Stimulated activated CD4-positive, alpha-beta T cell treated with anti-CD3 and anti-CD28 coated beads, TNF-alpha, amount 100 ng/mL, for 1 hour (primary cell): Measurements from ENCODE around the gene COPE.

ENCODE experiments used
- DNase-seq, 3 donors: peaks; one replicate each; pipeline ENCODE4 v3.0.0-alpha.2; 2020; ENCODE audit warnings: low read depth in 3 of 3, low spot score in 1 of 3

Gene COPE

GRCh38 chr19:18868380-18869022 is 50.7 kb downstream of the COPE start:
- no peak for DNase-seq

- DNase-seq: no peak
Observed at GRCh38 chr19:18867751-18868150, 51.4 kb downstream of the COPE start.

DNA sequence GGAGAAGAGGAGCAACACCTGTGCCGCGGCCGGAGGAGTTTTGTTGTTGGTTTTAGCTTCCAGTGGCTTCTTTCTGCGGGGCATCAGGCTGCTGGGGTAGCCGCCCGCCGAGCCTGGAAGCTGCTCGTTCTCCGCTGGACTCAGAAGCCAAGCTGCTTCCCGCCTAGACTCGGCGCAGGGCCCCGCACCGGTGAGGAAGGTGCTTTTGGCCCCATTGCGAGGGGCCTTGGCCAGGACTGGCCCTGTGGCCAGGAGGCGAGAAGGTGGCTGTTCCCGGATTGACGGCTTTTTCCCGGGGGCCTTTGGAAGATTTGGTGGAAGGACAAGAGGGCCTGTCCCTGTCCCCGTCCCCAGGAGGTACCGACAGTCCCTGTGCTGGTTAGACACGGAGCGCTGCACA is 52.0 kb downstream of the COPE start:
- DNase-seq: no peak

DNA sequence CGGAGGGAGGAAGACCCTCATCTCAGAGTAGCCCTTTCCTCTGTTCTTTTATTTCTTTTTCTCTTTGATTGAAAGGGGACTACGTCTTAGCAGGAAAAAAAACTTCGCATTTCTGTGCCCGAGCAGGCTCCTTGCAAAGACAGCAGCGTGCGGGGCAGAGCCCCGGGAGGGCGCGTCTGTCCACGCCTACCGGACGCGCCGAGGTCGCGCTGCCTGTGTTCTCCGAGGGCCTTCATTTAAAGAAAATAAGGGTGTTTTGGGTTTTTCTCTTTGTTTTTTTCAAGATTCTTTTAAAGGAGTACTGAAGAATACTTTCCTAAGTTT is 52.4 kb downstream of the COPE start:
- no peak for DNase-seq

GRCh38 chr19:18865973-18866799 is 53.0 kb downstream of the COPE start:
- DNase-seq: peak; percentile 6 to 56 (median 33)

- DNase-seq: no peak
Observed at GRCh38 chr19:18865106-18865972, 53.8 kb downstream of the COPE start.

- no peak for DNase-seq
Observed at GRCh38 chr19:18863843-18864362, 55.3 kb downstream of the COPE start.

- DNase-seq: no peak
Observed at GRCh38 chr19:18862976-18863842, 56.0 kb downstream of the COPE start.

DNA sequence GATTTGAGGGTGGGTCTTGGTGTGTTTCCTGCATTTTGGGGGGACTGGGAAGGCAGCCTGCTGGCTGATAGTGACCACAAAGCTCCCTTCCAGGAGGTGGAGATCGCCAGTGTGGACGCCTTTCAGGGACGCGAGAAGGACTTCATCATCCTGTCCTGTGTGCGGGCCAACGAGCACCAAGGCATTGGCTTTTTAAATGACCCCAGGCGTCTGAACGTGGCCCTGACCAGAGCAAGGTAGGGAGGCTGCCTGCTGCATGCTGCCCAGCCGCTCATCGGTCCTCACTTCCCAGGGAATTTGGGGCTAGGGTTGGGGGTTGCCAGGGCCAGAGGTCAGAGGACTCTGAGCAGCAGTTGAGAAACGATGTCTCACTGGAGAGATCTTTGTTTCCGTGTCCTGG is 57.3 kb downstream of the COPE start:
- no peak for DNase-seq

DNA sequence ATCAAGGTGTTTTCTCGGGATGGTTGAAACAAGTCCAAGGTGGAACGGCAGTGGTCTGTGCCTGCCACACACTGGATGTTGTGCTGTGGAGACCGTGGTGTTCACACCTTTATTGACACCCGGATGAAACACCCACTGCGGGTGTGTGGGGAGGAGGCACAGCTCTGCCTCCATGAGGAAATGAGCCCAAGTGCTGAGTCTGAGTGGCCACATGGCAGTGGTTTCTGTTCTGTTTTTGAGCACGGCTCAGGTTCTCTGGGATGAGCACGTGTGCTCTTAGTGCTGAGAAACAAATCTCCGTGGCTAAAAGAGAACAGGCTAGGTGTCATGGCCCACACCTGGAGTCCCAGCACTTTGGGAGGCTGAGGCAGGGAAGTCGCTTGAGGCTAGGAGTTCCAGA is 58.0 kb downstream of the COPE start:
- DNase-seq: no peak

GRCh38 chr19:18860725-18861124 is 58.5 kb downstream of the COPE start:
- DNase-seq: no peak

GRCh38 chr19:18860302-18860700 is 58.9 kb downstream of the COPE start:
- DNase-seq: no peak

- no peak for DNase-seq
Observed at GRCh38 chr19:18859676-18860301, 59.4 kb downstream of the COPE start.

DNA sequence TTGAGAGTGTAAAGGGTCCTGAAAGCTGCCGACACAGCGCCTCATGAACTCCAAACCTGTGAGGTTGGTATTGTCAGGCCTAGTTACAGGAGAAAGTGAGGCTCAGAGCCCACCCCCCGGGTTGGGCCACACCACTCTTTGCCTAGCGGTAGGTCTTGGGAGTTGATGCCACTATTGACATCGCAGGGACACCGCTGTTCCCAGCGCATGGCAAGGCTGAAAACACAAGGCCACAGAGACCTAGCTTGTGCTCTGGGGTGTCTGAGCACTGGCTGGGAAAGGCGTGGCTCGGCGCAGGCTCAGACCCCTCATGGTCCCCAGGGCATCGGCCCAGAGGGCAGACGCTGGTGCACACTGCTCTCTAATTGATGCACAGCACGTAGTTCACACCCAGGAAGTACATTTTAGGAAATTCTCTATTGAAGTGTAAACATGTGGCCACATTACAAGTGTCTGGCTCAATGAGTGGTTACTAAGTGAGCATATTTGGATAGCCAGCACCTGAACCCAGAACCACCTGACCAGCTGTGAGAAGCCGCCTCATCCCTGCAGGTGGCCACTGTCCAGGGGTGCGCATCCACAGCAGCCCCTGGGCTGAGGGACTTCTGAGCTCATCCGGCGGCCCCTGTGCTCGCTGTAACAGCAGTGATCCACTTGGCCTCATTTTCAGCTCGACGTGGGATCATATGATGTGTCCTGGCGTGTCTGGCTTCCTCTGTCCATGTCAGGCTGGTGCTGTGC is 60.1 kb downstream of the COPE start:
- DNase-seq: no peak

DNA sequence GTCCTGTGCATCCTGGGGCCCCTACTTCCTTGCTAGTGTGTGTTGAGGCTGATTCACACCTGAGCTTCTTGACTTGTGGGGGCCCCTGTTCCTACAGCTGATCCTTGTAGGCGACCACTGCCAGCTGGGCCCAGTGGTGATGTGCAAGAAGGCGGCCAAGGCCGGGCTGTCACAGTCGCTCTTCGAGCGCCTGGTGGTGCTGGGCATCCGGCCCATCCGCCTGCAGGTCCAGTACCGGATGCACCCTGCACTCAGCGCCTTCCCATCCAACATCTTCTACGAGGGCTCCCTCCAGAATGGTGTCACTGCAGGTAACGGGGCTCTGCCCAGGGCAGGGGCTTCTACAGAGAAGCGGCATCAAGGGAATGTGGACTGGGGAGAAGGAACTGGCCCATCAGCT is 62.0 kb downstream of the COPE start:
- no peak for DNase-seq

DNA sequence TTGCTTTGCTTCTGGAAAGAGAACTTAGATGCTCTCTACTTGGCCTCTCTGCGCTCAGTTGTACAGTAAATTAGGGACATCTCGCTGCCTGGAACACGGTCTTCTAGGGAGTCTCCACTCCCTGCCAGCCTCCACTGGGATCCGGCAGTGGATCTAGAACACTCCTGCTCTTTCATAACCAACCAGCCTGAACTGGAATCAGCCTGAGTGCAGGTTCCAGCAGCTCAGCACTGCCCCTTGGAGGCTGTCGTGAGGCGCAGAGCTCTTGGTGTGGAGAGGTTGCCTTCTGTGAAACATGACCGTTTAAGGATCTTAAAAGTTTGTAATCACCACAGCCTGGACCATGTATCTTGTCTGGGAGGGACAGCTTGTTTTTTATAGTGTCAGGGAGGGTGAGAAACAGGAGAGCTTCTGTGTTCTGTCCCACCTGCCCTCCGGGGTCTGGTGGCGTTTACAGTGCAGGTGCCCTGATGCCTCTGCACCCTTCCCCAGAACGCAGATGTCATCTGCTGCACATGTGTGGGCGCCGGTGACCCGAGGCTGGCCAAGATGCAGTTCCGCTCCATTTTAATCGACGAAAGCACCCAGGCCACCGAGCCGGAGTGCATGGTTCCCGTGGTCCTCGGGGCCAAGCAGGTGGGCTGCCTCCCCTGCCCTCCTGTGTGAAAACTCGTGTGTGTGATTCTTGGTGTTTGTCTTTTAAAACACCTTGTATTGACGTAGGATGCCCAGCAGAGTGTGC is 62.6 kb downstream of the COPE start:
- DNase-seq: no peak

DNA sequence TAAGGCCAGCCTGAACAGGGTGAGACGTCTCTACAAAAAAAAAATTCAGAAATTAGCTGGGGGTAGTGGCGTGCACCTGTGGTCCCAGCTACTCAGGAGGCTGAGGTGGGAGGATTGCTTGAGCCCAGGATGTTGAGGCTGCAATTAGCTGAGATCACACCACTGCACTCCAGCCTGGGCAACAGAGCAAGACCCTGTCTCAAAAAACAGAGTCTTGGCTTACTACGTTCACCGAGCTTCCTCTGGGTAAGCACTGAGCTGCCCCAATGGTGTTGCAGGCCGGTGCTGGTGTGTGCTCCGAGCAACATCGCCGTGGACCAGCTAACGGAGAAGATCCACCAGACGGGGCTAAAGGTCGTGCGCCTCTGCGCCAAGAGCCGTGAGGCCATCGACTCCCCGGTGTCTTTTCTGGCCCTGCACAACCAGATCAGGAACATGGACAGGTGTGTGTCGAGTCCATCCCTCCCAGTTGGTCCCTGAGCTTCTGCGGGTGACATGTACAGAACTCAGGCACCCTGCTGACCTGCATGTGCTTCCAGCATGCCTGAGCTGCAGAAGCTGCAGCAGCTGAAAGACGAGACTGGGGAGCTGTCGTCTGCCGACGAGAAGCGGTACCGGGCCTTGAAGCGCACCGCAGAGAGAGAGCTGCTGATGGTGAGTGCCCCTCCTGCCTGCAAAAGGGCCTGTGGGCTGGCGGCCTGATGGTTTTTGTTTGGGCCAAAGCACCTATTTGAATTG is 63.4 kb downstream of the COPE start:
- no peak for DNase-seq

DNA sequence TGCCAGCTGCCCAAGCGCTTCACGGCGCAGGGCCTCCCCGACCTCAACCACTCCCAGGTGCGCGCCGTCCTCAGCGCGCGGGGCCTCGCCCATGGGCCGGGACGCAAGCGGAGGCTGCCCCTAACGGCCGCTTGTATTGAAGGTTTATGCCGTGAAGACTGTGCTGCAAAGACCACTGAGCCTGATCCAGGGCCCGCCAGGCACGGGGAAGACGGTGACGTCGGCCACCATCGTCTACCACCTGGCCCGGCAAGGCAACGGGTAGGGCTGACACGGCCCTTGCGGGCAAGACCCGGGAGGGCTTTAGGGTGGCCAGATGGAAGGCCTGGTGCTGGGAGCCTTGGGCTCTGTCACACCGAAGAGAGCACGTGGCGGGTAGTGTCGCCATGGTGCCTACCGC is 64.2 kb downstream of the COPE start:
- no peak for DNase-seq
